OCI-M2 (cell line): ENCODE data around the gene SREBF2.

ENCODE experiments used
- DNase-seq: peaks from one replicate; lab custom pipeline; 2025; ENCODE audit not compliant: unreplicated experiment; lab: John Stamatoyannopoulos, UW

Gene SREBF2

DNA sequence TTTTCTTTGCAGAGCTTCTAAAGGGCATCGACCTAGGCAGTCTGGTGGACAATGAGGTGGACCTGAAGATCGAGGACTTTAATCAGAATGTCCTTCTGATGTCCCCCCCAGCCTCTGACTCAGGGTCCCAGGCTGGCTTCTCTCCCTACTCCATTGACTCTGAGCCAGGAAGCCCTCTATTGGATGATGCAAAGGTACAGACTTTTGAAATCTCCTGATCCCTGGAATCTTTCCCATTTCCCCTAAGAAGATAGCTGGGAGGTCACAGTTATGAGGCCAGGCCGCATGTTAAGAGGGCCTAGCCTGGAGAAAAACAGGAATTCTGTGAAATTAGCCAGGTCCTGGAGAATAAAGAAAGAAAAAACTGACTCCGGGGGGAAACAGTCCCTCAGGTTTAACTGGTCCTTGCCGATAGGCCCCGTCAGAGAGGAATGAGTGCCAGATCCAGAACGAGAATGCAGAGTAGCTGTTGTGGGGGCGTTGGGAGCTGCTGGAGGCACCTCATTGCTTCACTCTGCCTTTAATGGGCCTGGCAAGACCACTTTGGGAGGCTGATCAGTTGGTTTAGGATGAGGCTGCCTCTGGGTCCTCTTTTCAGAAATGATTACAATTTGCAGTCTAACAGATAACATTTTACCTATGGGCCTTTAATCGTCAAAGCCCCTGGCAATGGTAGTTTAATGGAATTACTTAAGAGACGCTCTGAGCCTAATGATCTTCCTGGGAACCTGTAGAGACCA lies 42.8 kb downstream of the SREBF2 start:
- DNase-seq, result no peak

DNA sequence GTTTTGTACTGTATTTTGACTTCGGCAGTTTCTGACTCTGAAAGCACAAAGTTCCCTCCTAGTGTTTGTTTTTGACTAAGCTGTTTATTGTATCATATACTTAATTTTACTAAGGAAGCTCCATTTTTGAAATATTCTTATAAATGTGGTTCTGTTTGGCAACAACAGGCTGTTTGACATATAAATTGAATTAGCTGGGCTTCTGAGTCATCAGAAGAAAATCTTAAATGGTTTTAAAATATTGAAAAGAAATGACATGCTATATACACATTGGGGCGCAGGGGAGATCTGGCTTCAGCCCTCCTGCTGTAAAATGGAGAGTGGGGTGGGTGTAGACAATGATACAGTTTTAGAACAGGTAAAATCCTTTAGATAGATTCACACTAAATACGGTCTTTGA lies 43.4 kb downstream of the SREBF2 start:
- no peak for DNase-seq

DNA sequence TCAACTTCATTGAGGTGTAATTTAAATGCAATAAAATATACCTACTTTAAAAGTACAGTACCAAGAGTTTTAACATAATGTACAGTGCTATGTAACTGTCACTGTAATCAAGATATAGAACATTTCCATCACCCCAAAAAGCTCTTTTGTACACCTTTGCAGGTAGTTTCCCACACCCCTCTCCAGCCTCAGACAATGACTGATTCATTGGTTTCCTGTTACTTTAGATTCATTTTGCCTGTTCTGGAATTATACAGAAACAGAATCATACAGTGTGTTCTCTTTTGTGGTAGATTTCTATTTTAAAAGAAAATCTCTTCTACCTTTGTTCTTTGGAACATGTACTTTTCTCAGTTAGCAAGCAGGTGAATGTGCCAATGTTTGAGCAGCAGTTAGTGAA lies 43.8 kb downstream of the SREBF2 start:
- no peak for DNase-seq

DNA sequence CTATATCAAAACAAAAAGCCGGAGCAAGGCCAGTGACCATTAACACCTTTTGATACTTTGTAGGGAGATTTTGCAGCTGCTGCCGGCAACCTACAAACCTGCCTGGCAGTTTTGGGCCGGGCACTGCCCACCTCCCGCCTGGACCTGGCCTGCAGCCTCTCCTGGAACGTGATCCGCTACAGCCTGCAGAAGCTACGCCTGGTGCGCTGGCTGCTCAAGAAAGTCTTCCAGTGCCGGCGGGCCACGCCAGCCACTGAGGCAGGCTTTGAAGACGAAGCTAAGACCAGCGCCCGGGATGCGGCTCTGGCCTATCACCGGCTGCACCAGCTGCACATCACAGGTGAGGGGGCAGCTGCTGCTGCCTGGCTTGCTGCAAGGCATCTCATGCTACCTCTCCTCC lies 47.7 kb downstream of the SREBF2 start:
- no peak for DNase-seq

DNA sequence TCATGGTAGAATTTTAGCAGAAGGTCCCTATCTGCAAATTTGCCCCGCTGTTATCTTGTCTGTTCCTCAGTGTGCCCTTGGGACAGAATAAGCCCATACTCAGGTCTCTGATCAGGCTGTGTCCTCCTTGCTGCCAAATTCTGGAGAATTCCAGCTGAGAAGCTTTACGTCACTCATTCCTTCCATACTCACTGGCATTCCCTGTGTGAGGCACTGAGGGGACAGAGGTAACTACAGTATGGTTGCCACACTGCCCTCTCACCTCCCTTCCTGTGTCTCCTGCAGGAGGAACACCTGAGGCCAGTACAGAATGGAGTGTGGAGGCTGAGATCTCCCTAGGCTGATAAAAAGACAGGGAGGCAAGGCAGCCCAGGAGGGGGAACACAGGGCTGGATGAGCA lies 50.5 kb downstream of the SREBF2 start:
- no peak for DNase-seq

DNA sequence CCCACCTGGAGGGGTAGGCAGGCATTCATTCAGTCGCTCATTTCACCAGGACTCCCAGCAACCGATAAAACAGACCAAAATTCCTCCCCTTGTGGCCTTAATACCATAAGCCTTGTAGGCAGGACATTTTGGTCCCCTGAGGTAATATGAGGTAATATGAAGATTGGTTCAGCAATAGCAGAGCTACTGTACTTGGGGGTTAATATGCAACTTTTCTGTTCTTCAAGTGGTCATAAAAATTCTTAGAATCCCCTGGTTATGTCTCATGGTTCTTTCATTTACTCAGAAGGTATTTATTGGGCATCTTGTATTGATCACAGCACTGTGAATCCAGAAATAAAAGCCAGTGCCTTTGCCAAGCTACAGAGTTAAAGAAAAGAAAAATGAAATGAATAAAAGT lies 52.2 kb downstream of the SREBF2 start:
- no peak for DNase-seq

DNA sequence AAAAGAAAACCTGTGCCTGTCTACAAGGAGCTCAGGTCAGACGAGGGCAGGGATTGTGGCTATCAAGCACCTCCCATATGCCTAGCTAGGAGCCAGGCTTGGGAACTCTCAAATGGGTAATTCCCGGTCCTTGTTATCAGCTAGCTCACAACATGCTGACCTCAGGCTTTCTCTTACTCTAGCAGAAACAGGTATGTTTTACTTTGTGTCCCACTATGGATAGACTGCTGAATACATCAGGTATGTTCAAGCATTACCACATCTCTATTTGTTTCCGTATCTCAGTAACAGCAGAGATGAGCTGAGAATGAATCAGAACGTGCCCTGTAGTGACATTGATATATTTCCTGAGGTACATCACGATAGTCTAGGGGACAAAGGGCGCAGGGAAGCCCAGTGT lies 52.6 kb downstream of the SREBF2 start:
- DNase-seq, result no peak

DNA sequence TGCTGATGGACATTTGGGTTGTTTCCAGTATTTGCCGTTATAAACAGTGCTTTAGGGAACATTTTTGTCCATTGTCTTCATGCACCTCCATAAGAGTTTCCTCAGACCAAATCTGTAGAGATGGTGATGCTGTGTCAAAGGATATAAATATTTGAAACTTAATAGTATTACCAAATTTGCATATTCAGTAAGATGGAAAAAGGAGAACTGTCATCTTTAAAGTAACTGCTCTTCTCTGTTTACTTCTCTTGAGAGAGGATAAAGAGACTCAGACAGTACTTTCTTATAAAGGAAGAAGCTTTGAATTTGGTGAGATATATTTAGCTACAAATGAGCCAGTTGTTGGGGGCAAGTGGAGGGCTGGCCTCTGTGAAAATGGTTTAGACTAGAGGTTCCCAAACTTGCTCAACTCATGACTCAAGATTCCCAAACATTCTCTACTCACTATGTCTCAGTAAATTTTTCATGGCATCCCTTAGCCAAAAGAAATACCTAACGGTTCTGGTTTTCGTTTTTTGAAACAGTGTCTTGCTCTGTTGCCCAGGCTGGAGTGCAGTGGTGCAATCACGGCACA lies 55.8 kb downstream of the SREBF2 start:
- DNase-seq, result no peak

DNA sequence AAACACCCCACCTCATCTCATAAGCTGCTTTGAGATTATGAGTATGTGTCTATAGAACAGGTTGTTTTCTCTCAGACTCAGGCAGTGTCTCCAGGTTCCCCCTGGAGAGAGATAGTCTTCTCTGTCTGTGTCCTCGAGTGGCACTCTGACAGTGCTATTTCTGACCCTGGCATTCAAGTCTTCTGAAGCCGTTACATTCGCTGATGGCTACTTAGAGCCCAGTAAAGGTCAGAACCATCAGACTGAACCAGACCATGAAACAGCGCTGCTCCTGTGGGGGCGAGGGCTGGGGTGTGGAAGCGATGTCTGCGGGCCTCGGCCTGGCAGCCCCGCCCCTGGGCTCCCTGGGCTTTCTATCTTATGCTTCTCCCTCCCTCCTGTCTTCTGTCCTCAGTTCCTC lies 58.5 kb downstream of the SREBF2 start:
- no peak for DNase-seq

DNA sequence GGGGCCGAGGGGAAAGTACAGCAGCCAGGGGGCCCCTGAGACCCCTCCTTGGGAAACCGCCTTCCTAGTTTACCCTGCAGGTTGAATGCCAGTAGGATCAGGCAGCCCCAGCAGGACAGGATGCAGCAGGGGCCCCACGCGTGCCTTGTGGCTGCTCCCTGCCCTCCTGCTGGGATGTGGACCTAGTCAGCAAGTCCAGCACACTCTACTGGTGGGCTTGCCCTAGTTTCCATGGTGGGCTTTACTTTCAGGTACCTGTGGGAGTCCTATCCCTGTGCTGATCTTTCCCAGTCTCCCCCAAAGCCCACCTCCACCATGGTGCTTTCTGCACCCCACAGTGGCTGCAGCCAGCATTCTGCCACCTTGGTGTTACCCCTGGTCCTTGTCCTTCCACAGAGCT lies 59.8 kb downstream of the SREBF2 start:
- DNase-seq, result no peak

DNA sequence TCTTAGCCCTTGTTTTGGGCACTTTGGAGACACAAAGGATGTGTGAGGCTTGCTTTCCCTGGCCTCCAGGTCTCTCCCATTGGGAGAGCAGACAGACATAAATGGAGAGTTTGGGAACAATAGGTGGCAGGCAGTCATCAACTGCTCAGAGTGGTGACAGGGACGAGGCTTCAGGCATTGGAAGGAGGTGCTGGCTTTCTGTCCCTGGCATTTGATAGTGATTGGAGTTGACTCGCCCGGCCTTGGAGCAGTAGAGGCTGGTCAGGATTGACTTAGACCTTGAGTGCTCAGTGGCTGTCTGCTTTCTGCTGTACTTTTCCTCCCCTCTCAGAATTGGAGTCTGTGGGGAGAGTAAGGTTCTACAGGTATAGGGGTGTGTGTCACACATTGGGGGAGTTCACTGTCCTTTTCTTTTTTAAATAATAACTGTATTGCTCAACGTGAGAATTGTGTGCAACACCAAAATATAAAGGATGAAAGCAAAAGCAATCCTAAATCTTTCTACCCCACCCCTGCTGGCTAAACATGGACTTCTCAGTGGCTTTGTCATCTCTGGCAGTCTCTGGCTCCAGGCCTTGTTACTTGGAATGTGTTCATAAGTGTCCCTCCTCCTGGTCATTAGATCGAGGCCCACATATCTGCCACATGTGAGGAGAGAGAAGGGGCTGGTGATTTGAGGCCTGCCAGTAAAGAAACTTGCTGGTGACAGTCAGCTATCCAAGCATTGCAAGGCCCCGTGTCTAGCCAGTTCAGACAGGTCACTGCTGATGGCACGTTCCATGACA lies 60.9 kb downstream of the SREBF2 start:
- no peak for DNase-seq

DNA sequence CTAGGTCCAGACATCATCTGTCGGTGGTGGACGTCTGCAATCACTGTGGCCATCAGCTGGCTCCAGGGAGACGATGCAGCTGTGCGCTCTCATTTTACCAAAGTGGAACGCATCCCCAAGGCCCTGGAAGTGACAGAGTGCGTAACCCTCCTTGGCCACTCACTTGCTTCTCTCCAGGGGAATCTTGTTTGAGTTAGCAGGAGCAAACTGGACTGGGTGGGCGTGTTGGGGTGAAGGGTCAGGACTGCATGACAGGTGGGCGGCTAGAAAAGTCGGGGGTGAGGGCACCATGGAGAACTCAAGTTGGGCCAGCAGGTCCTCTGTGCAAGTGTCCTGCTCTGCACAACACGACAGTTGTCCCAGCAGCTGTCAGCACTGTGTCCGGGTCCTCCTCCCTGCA lies 65.7 kb downstream of the SREBF2 start:
- no peak for DNase-seq

DNA sequence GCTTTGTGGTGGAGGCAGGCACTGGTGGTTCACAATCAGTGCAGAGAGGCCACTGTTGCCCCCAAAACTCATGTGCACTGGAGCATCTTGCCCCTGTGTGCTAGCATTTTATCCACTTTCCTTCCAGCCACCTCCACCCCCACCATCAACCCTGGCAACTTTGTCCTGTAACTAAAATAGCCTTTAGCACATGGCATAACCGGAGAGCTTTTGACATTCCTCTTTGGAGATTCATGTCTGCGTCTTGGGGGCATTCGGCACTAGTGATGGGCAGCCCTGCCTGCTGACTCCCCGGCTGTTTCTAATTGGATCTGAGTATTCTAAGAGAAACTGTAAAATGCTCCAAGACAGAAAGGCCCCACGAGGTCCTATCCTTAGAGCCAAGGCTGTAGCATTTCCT lies 66.2 kb downstream of the SREBF2 start:
- no peak for DNase-seq

DNA sequence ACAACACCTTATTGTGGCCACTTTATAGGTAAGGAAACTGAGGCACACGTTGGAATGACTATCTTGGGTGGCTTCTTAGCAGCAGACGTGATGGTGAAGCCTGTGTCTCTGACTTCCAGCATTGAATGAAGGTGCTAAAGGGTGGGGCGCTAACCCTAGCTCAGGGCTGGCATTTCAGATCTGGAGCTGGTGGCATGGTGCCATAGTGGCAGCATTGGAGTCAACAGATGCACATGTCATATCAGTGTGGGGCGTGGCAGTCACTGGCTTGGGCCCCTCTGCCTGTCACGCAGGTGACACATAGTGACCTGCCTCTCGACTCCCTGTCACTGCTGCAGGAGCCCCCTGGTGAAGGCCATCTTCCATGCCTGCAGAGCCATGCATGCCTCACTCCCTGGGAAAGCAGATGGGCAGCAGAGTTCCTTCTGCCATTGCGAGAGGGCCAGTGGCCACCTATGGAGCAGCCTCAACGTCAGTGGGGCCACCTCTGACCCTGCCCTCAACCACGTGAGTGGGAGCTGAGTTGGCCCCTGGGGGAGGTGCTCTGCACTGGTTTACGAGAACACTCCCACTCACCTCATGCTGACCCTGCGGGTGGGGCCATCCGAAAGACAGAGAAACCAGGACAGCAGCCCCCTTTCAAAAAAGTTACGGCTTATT lies 67.2 kb downstream of the SREBF2 start:
- no peak for DNase-seq

DNA sequence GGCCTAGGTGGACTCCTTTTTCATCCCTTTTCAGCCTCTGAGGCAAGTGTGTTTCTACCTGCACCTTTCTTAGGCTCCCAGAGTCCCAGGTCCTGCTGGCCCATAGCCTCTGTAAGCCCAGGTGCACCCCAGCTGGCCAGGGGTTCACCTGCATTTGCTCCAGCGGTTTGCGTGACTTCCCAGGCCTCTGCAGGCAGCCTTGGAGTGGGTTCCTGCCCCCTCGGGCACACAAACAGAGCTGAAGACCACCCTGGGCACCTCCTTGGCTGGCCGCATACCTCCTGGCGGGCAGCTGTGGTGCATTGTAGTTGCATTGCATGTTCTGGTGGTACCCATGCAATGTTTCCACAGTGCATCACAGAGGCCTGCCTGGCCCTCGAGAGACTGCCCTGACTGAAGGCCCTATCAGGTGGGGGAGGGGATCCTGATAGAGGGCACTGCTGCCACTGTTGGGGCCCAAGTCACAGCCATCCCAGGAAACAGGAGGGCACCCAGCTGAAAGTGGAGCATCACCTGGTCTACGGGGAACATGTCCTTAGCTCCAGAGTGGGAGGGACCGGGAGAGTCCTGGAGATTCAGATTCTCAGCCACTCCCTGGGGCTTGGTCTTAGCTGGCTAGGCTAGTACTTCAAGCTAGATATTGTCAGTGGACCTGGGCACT lies 67.9 kb downstream of the SREBF2 start:
- no peak for DNase-seq

DNA sequence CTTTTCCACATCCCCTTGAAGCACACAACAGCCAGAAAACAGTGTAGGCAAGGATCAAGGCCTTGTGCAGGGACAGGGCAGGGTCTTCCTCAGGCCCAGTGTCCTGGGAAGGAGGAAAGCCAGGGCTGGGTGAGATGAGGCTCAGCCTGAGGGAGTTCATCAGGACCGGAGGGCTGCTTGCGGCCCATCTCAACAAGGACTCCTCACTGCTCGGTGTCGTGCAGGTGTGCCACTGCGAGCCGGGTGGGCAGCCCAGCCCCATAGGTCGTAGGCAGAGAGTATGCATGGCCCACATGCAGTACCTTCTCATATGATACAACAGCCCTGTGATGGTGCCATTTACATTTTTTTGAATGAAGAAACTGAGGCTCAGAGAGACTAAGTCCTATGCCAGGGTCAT lies 69.1 kb downstream of the SREBF2 start:
- DNase-seq, result no peak

DNA sequence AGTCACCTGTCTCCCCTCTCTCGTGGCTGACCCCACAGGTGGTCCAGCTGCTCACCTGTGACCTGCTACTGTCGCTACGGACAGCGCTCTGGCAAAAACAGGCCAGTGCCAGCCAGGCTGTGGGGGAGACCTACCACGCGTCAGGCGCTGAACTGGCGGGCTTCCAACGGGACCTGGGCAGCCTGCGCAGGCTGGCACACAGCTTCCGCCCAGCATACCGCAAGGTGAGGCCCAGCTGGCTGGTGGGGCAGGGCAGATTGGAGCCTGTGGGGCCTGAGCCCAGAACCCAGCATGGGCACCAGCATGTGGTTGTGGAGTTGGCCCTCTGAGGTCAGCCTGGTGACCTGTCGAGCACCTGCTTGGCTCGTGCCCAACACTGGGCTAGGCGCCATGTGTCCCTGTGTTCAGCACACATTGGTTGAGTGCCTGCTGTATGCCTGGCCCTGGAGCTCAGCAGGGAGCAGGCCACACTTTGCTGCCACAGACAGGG lies 70.1 kb downstream of the SREBF2 start:
- no peak for DNase-seq

DNA sequence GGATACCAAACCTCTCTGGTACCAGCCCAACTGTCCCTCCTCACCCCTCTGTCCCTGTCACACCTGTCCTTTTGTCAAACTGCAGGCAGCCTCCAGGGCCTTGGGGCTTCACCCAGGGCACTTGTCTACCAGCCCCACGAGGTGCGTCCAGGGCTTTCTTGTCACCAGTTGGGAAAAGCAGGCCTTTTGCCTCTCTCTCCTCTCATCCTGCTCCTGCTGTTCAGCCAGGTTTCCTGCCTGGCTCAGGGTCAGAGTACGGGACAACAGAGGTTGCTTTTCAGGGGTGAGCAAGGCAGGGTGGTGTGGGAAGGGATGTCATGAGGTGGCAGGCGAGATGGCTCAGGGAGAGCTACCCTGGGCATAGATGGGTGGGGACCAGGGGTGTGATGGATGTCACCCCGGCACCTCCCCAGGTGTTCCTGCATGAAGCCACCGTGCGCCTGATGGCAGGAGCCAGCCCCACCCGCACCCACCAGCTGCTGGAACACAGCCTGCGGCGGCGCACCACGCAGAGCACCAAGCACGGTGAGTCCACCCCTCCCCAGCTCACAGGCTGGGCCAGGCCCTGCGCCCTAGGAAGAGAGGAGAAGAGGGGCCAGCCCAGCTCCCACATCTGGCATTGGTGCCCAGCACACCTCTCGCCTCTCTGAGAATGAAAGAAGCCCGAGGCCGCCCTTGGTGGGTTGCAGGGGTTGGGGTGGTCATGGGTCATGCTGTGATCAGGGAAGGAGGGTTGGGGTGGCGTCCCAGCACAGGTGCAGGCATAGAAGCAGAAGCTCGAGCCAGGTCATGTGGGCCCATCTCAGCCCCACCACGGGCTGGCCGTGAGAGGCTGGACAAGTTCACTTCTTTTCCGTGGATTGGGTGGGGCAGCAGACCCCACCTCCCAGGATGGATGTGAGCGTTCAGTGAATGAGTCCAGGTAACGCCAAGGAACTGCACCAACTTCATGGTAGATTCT lies 71.8 kb downstream of the SREBF2 start:
- DNase-seq, result no peak

DNA sequence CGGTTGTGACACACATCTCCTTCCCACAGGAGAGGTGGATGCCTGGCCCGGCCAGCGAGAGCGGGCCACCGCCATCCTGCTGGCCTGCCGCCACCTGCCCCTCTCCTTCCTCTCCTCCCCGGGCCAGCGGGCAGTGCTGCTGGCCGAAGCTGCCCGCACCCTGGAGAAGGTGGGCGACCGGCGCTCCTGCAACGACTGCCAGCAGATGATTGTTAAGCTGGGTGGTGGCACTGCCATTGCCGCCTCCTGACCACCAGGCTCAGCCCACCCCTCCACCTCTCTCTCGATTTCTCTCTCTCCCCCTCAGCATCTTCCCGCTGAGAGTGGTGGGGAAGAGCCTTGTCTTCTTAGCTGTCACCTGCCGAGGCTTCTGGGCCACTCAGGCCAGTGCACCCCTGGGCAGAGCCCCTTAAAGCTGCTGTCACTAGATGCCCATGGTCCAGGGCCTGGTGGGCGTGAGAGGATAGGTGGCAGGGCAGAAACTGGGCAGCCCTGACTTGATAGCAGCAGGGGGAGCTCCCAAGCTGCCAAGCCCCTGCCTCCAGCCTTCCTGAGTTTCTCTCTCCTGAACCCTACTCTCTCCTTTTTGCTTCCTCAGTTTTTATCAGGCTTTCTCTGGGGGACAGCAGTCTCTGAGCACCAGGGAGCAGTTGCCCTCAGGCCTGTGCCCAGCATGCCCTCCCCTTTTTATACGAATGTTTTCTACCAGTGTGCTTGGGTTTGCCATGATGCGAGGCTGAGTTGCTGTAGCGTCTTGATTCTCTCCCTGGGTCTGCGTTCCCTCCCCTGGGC lies 72.7 kb downstream of the SREBF2 start:
- no peak for DNase-seq
